ENCODE measurements around the gene FBXL7.

Gene FBXL7

GRCh38 chr5:15720515-15720914, 220.5 kb downstream of the FBXL7 start:
- no peak for DNase-seq

- DNase-seq: no peak
These were observed 222.3 kb downstream of the FBXL7 start for GRCh38 chr5:15722305-15722704.

DNA sequence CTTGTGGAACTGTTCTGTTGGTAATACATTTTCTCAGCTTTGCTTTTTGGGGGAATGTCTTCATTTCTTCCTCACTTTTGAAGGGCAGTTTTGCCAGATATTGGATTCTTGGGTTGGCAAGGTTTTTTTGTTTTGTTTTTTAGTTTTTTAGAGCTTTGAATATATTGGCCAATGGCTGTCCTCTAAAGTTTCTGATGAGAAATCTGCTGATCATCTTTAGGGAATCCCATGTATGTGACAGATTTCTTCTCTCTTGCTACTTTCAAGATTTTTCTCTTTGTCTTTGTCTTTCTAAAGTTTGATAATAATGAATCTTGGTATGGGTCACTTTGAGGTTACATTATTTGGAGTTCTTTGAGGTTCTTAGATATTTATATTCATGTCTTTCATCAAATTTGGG, 227.4 kb downstream of the FBXL7 start:
- no peak for DNase-seq

- no peak for DNase-seq
These were observed 228.8 kb downstream of the FBXL7 start for GRCh38 chr5:15728811-15729210.

- no peak for DNase-seq
These were observed 231.7 kb downstream of the FBXL7 start for GRCh38 chr5:15731699-15732098.

DNA sequence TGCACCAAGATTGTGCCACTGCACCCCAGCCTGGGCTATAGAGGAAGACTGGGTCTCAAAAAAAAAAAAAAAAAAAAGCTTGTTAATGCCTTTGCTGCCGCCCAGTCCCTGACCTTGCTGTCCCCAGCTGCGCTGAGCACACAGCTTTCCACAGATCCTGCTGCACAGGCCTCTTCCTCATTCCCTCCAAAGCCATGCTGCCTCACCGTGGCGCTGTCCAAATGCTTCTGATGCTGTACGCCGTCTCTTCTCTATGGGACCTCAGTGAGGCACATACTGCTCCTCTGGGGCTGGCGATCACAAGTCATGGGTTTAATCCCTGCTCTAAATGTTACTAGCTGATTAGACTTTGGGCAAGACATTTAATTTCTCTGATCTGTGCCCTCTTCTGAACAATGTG, 234.1 kb downstream of the FBXL7 start:
- no peak for DNase-seq

DNA sequence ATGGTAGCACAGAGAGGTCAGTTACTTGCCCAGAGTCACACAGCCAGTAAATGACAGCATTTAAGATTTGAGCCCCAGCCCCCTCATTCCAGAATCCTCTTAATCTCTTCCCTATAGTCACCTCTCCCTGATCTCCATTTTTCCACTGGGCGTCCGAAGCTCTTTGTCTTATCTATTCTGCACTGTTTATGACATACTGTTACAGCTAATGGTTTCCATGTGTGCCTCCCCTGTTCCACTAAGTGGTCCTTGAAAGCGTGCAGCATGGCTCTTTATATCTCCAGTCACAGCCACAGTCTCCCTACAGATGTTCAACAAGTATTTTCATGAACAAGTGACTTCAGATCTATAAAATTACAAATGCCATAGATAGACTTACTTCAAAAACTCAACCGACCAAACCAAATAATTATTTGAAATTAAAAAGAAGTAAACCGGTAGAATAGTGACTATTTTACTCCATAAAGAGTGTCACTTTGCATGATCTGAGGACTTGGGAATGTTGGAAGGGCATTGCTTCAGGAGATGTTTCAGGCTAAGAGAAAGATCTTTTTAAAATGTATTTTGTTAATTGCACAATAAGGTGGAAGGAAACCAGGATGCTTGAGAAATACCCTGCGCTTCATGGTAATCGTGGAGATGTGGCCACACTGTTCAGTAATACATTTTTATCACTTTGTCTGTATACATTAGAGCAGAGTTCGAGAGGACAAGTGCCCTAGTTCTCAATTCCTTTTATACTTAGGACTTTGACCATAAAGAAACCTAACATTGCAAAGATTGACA, 237.2 kb downstream of the FBXL7 start:
- no peak for DNase-seq

- DNase-seq: no peak
These were observed 238.1 kb downstream of the FBXL7 start for GRCh38 chr5:15737871-15738664.

GRCh38 chr5:15740383-15740782, 240.4 kb downstream of the FBXL7 start:
- DNase-seq: no peak

GRCh38 chr5:15741591-15741990, 241.6 kb downstream of the FBXL7 start:
- no peak for DNase-seq

GRCh38 chr5:15746833-15747232, 246.9 kb downstream of the FBXL7 start:
- DNase-seq: no peak

GRCh38 chr5:15748266-15748665, 248.3 kb downstream of the FBXL7 start:
- no peak for DNase-seq

DNA sequence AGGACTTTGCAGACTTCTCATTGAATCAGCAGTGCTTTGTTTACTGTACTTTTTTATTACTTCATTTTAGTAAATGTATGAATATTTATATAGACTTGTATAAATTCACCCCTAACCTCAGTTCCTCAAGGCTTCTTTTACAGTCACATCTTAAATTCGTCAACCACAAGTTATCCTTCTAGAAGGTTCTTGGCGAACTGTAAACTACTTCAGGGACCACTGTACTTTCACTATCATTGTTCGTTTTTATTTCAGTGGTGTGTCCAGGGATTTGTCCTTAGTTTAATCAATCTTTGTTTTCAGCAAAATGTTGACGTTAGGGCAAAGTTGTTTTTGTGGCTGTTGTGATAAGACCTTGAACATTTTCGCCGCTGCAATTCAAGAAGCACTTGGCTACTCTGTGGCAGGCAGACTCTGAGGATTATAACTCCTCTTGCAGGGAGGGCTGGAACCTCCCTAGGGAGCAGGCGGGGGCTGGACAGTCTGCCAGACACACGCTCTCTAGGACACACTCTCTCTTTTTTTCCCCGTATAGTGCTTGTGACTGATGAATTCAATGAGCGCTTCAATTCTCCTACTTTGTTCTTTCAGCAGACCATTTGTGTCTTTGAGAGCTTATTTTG, 252.8 kb downstream of the FBXL7 start:
- no peak for DNase-seq

DNA sequence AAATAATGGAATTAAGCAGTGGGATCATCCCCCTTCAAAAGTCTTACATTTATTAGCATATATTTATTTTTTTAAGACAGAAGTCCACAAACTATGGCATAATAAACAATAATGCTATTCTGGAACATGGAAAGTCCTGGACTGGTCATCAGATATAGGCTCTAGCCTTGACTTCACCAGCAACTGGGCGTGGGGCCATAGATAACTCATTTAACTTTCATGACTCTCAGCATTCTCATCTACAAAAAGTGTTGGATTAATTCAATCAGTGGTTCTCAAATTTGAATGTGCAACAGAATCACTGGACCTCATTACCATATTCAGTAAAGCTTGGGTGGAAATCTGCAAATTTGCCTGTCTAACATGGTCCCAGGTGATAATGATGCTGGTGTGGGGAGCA, 253.8 kb downstream of the FBXL7 start:
- DNase-seq: no peak

GRCh38 chr5:15757103-15757502, 257.1 kb downstream of the FBXL7 start:
- DNase-seq: no peak

DNA sequence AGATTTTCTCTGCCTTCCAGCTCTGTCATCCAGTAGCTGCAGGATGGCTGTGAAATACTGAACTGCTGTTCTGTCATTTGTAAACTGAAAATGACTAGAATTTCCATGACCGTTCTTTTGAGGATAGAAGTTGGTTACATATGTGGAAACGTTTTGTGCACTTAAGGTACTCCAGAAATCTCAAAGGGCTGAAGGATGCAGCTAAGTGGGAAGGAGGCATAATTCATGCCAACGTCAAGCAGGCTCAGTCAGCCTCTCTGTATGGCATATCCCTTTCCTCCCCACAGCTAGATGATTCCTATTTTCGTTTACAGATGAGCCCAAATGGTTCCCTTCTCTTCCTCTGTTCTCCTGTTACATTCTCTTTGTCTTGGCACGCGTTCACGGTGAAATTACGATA, 257.6 kb downstream of the FBXL7 start:
- no peak for DNase-seq

DNA sequence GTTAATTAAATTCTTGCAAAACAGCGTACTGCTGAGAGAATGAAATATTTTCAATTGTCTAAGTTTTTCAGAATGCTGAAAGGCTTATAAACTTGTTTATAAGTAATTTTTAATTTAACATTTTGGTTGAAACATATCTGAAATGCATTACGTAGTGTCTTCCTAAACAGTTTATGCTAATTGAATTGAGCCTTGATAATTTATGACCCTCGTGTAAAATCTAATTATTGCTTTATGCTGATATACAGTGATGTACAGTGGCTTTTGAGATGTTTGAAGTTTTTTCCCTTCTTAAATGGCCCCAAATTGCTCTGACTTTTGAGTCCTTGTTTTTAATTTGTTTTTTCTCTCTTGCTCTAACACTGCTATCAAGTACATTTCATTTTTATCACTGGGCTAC, 262.7 kb downstream of the FBXL7 start:
- no peak for DNase-seq

DNA sequence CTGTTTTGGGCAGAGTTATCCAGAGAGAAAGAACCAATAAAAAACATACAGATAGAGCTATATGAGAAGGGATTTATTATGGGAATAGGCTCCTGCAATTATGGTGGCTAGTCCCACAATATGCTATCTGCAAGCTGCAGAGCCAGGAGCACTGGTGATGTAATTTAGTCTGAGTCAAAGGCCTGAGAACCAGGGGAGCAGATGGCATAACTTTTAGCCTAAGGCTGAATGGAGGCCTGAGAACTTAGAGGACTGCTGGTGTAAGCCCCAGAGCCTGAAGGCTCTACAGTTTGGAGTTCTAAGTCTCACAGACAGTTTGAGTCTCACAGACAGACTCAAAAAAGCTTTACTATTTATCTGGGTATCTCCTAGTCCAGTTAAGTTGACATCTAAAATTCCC, 263.8 kb downstream of the FBXL7 start:
- no peak for DNase-seq

- DNase-seq: no peak
These were observed 269.0 kb downstream of the FBXL7 start for GRCh38 chr5:15768936-15769335.

- no peak for DNase-seq
These were observed 272.2 kb downstream of the FBXL7 start for GRCh38 chr5:15772131-15772530.

GRCh38 chr5:15774632-15775031, 274.7 kb downstream of the FBXL7 start:
- DNase-seq: no peak

DNA sequence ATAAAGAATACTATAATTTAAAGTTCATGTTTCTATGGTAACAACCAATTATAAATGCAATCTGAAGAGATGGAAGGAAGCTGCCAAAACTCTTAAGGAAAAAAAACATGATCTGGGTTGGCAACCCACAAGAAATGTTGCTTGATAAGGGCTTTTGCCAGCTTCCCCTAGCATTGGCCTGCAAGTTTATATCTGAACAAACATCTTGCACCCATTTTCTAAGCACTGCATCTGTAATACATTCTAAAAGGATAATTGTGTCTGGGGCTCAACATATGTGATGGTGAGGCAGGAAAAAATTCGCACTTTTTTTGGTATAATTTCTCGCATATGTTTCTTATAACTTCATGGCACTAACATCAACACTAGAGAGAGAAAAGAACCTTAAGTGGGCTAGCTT, 276.4 kb downstream of the FBXL7 start:
- no peak for DNase-seq

- DNase-seq: no peak
These were observed 283.8 kb downstream of the FBXL7 start for GRCh38 chr5:15783734-15784133.

DNA sequence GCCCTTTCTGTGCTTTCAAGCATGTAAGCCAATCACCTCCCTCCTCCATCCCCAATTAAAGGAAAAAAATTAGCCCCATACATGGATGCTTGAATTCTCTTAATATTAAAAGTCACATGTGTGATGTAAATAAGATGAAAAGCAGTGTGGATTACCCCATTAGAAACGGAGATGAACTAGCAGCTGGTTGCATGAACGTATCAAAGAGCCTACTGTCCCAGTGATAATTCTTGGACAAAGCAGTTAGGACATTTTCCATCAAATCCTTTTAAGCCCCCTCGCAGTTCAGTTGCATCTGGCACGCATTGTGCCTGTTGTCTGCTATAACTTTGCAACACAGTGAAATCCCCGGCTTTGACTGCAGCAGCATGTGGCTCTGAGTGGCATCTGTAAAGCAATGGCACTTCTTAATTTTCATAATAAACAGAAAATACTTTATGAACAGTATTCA, 285.6 kb downstream of the FBXL7 start:
- DNase-seq: no peak

All from cortex of kidney (tissue), 1 donor.